Measurements from ENCODE around the gene NFYA. TPM values are rescaled to one million over a fixed set of nuclear protein-coding genes. Genes with fewer than 3 reads are reported as not detected.

The NFYA gene
- total RNA-seq, 1 experiment from 2014 or later: 43.0 TPM

DNA sequence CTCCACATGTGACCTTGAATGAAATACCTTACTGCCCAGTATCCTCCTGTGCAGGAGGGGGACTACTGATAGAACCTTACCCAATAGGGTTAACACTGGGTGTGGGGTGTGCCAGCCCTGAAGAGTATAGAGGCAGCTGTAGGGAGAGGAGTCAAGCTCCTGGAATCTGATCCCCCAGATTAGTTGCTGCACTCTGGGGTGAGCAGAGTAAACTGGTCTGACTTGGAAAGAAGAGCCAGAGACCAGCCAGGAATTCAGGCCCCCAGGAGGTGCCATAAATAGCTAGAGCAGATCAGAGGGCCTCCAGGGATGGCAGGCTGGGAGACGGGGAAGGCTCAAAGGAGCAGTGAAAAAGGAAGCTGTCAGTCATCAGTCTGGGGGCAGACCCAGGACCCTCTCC is 23.3 kb upstream of the NFYA start:
- Histone ChIP-seq H4K20me1 (ENCODE audit: control insufficient read depth, insufficient read depth, insufficient read length) (no peaks in the 10 kb centered on the region), H2BK12ac (ENCODE audit: insufficient read length, low read depth, low read length) (no peak overlapping the region), H3K56ac (ENCODE audit: insufficient read length, low read depth, low read length) (no peak overlapping the region), H3K27ac (ENCODE audit: insufficient read length, low read depth, low read length) (no peak overlapping the region), H2BK15ac (ENCODE audit: low read depth, low read length) (no peak overlapping the region), H3K4me1 (ENCODE audit: insufficient read depth, low read length) (peaks cover 7% of the 10 kb centered on the region; the same call in 1 of the 2 replicates), H3K27me3 (ENCODE audit: insufficient read depth, low read length) (no peaks in the 10 kb centered on the region), H3K4ac (ENCODE audit: low read depth, low read length) (no peak overlapping the region), H3K14ac (ENCODE audit: insufficient read depth, low read length) (no peak overlapping the region), H3K23ac (ENCODE audit: insufficient read length, low read depth, low read length) (no peak overlapping the region), H3K4me2 (ENCODE audit: insufficient read depth, insufficient read length, low read length) (no peak overlapping the region), H4K8ac (replicated peaks; ENCODE audit: insufficient read length, low read depth, low read length) (no peak overlapping the region), H3K9ac (ENCODE audit: extremely low read depth, insufficient read length, low read length) (no peak overlapping the region), H3K79me2 (ENCODE audit: insufficient read depth, low read length) (no peaks in the 10 kb centered on the region), H3K23me2 (ENCODE audit: insufficient read length, low read depth, low read length, poor library complexity, severe bottlenecking) (no peaks in the 10 kb centered on the region), H3K9me3 (ENCODE audit: control insufficient read depth, low read depth, low read length) (no peaks in the 10 kb centered on the region), H2AK5ac (ENCODE audit: insufficient read length, low read length) (no peak overlapping the region), H2BK20ac (ENCODE audit: low read depth, low read length, poor library complexity, severe bottlenecking) (no peak overlapping the region), H2BK5ac (ENCODE audit: insufficient read length, low read length) (no peak overlapping the region), H2BK120ac (ENCODE audit: low read depth, low read length, poor library complexity, severe bottlenecking) (no peak overlapping the region), H4K5ac (ENCODE audit: insufficient read length, low read depth, low read length) (no peak overlapping the region), H2AFZ (ENCODE audit: low read length) (no peak overlapping the region), H3T11ph (ENCODE audit: low read length) (no peak overlapping the region), H3K18ac (ENCODE audit: insufficient read length, low read depth, low read length) (no peak overlapping the region), H3K79me1 (ENCODE audit: insufficient read depth, low read depth, low read length, poor library complexity, severe bottlenecking) (no peaks in the 10 kb centered on the region), H4K91ac (ENCODE audit: insufficient read length, low read depth, low read length) (no peak overlapping the region)
- Mint-ChIP-seq H3K27me3 (ENCODE audit: low read depth) (no peaks in the 10 kb centered on the region), H3K9me3 (no peaks in the 10 kb centered on the region), H3K27ac (peak overlapping the region in 2 of 3 experiments; percentile 34 to 88; a peak in 4 of 7 replicates), H3K36me3 (ENCODE audit: insufficient read depth in 1 of 3, low read depth in 3 of 3) (no peaks in the 10 kb centered on the region; a peak in 2 of 7 replicates), H3K4me3 (no peak overlapping the region), H3K4me1 (peaks cover 14 to 24% of the 10 kb centered on the region in 2 experiments)
- whole genome bisulfite sequencing (ENCODE audit: extremely low coverage, insufficient read length, low lambda C conversion rate): no CpG with 5 or more reads among the region's 1 CpG
- no peak for DNase-seq
- TF ChIP-seq, protein P1, sequence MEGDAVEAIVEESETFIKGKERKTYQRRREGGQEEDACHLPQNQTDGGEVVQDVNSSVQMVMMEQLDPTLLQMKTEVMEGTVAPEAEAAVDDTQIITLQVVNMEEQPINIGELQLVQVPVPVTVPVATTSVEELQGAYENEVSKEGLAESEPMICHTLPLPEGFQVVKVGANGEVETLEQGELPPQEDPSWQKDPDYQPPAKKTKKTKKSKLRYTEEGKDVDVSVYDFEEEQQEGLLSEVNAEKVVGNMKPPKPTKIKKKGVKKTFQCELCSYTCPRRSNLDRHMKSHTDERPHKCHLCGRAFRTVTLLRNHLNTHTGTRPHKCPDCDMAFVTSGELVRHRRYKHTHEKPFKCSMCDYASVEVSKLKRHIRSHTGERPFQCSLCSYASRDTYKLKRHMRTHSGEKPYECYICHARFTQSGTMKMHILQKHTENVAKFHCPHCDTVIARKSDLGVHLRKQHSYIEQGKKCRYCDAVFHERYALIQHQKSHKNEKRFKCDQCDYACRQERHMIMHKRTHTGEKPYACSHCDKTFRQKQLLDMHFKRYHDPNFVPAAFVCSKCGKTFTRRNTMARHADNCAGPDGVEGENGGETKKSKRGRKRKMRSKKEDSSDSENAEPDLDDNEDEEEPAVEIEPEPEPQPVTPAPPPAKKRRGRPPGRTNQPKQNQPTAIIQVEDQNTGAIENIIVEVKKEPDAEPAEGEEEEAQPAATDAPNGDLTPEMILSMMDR (conservative IDR thresholded peaks at IDR 0.05): no peak

Measured in H9 (cell line).